ENCODE results near the gene NHLRC4.

Gene NHLRC4
- long read RNA-seq, transcript NHLRC4-202 (2 exons, 2,071 nt), result major isoform, 7 of 11 reads
- long read RNA-seq, partial matches to known transcripts, result 0 of 11 reads
- long read RNA-seq, other reads (novel, unspliced or antisense), result 0 of 11 reads

- no peak within 1 kb of the TSS for H3K4me3 ChIP-seq (replicated peaks; ENCODE audit: insufficient read depth, low read length)
- 0 out of 2 replicates have a peak, but pooled peaks have one; percentile 29 for TF ChIP-seq POLR2AphosphoS5 (IDR thresholded peaks at IDR 0.05; ENCODE audit: low read depth)
- no peak for TF ChIP-seq GABPA (IDR thresholded peaks at IDR 0.05; ENCODE audit: low read depth)
- TF ChIP-seq SPI1 (IDR thresholded peaks at IDR 0.05; ENCODE audit: borderline replicate concordance, low read depth), result peak; percentile 76
- no peak for TF ChIP-seq CTCF (IDR thresholded peaks at IDR 0.05; ENCODE audit: insufficient read depth, low read length)
- peak; percentile 43 to 87 for DNase-seq (ENCODE audit: low read depth in 1 of 2, low spot score in 1 of 2)
- peaks cover under 1% of the 10 kb centered on the region for H3K27me3 ChIP-seq (ENCODE audit: insufficient read depth, poor library complexity, severe bottlenecking)
- H3K27ac ChIP-seq (replicated peaks), result peak within 1 kb of the TSS; percentile 70
These were observed at the start of gene NHLRC4 for GRCh38 chr16:566475-567372. TSS of gene NHLRC4 (plus strand) at chr16:567005. CDS start at chr16:568048, 1,043 bp downstream.

GRCh38 chr16:518858-519257 is 47.9 kb upstream of the NHLRC4 start:
- Histone ChIP-seq H3K27ac (replicated peaks) (no peak overlapping the region), H3K4me3 (replicated peaks; ENCODE audit: insufficient read depth, low read length) (no peak overlapping the region), H3K27me3 (ENCODE audit: insufficient read depth, poor library complexity, severe bottlenecking) (no peaks in the 10 kb centered on the region)
- no peak for DNase-seq (ENCODE audit: low read depth in 1 of 2, low spot score in 1 of 2)
- TF ChIP-seq CTCF (IDR thresholded peaks at IDR 0.05; ENCODE audit: insufficient read depth, low read length), result no peak
- no peak for TF ChIP-seq REST (IDR thresholded peaks at IDR 0.05; ENCODE audit: insufficient replicate concordance, low read depth)
- TF ChIP-seq POLR2AphosphoS5 (IDR thresholded peaks at IDR 0.05; ENCODE audit: low read depth), result no peak
- TF ChIP-seq GABPA (IDR thresholded peaks at IDR 0.05; ENCODE audit: low read depth), result no peak
- TF ChIP-seq SPI1 (IDR thresholded peaks at IDR 0.05; ENCODE audit: borderline replicate concordance, low read depth), result no peak

GRCh38 chr16:519425-519824 is 47.4 kb upstream of the NHLRC4 start:
- TF ChIP-seq POLR2AphosphoS5 (IDR thresholded peaks at IDR 0.05; ENCODE audit: low read depth) (no peak), GABPA (IDR thresholded peaks at IDR 0.05; ENCODE audit: low read depth) (no peak), SPI1 (IDR thresholded peaks at IDR 0.05; ENCODE audit: borderline replicate concordance, low read depth) (no peak), REST (IDR thresholded peaks at IDR 0.05; ENCODE audit: insufficient replicate concordance, low read depth) (no peak)
- DNase-seq (ENCODE audit: low read depth in 1 of 2, low spot score in 1 of 2), result no peak
- H3K27ac ChIP-seq (replicated peaks), result no peak overlapping the region
- H3K27me3 ChIP-seq (ENCODE audit: insufficient read depth, poor library complexity, severe bottlenecking), result no peaks in the 10 kb centered on the region
- H3K4me3 ChIP-seq (replicated peaks; ENCODE audit: insufficient read depth, low read length), result no peak overlapping the region
